Measurements from ENCODE around the gene SPINDOC.

DNA sequence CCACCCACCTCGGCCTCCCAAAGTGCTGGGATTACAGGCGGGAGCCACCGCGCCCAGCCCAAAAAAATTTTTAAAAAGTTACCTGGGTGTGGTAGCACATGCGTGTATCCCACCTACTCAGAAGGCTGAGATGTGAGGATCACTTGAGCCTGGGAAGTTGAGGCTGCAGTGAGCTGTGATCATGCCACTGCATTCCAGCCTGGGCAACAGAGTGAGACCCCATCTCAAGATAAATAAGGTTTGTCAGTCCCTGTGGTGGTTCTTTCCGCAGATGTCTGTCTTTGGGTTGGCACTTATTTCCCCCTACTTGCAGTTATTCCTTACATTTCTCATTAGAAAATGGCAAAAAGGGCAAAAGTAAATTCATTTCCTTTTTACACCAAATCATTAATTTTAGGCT lies 33.6 kb downstream of the SPINDOC start:
- TF ChIP-seq, protein P1, sequence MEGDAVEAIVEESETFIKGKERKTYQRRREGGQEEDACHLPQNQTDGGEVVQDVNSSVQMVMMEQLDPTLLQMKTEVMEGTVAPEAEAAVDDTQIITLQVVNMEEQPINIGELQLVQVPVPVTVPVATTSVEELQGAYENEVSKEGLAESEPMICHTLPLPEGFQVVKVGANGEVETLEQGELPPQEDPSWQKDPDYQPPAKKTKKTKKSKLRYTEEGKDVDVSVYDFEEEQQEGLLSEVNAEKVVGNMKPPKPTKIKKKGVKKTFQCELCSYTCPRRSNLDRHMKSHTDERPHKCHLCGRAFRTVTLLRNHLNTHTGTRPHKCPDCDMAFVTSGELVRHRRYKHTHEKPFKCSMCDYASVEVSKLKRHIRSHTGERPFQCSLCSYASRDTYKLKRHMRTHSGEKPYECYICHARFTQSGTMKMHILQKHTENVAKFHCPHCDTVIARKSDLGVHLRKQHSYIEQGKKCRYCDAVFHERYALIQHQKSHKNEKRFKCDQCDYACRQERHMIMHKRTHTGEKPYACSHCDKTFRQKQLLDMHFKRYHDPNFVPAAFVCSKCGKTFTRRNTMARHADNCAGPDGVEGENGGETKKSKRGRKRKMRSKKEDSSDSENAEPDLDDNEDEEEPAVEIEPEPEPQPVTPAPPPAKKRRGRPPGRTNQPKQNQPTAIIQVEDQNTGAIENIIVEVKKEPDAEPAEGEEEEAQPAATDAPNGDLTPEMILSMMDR (IDR thresholded peaks at IDR 0.05) = no peak
- TF ChIP-seq POLR2A (IDR thresholded peaks at IDR 0.05) = no peak
